Measurements from ENCODE around the gene IFI44. TPM values are rescaled to one million over a fixed set of nuclear protein-coding genes. Genes with fewer than 3 reads are reported as not detected.

Gene IFI44
- total RNA-seq, 1 donor from 2014 or later: not detected

- TF ChIP-seq CTCF (IDR thresholded peaks at IDR 0.05; ENCODE audit: partially characterized antibody, unreplicated experiment): no peak
- Mint-ChIP-seq H3K27ac (ENCODE audit: unreplicated experiment) (no peak overlapping the region), H3K9me3 (ENCODE audit: unreplicated experiment) (peaks cover 4% of the 10 kb centered on the region), H3K4me1 (ENCODE audit: low read depth, unreplicated experiment) (peaks cover 22% of the 10 kb centered on the region), H3K4me3 (ENCODE audit: unreplicated experiment) (no peak overlapping the region), H3K27me3 (ENCODE audit: unreplicated experiment) (peaks cover 3% of the 10 kb centered on the region), H3K36me3 (ENCODE audit: unreplicated experiment) (no peaks in the 10 kb centered on the region)
- no peak for DNase-seq
Measured at GRCh38 chr1:78672428-78672827, 22.8 kb downstream of the IFI44 start.

- Mint-ChIP-seq H3K4me1 (ENCODE audit: low read depth, unreplicated experiment) (peaks cover 17% of the 10 kb centered on the region), H3K36me3 (ENCODE audit: unreplicated experiment) (no peaks in the 10 kb centered on the region), H3K27ac (ENCODE audit: unreplicated experiment) (no peak overlapping the region), H3K4me3 (ENCODE audit: unreplicated experiment) (no peak overlapping the region), H3K9me3 (ENCODE audit: unreplicated experiment) (peaks cover 4% of the 10 kb centered on the region), H3K27me3 (ENCODE audit: unreplicated experiment) (peaks cover 2% of the 10 kb centered on the region)
- DNase-seq: peak; percentile 25
- peak; percentile 22 for TF ChIP-seq CTCF (IDR thresholded peaks at IDR 0.05; ENCODE audit: partially characterized antibody, unreplicated experiment)
Measured at GRCh38 chr1:78673120-78673519, 23.5 kb downstream of the IFI44 start.

GRCh38 chr1:78676347-78676982 lies 26.8 kb downstream of the IFI44 start:
- H3K27me3 Mint-ChIP-seq (ENCODE audit: unreplicated experiment): no peaks in the 10 kb centered on the region
- no peak for DNase-seq
- no peak overlapping the region for H3K27ac Mint-ChIP-seq (ENCODE audit: unreplicated experiment)
- H3K4me3 Mint-ChIP-seq (ENCODE audit: unreplicated experiment): no peak overlapping the region
- peaks cover 4% of the 10 kb centered on the region for H3K9me3 Mint-ChIP-seq (ENCODE audit: unreplicated experiment)
- no peaks in the 10 kb centered on the region for H3K36me3 Mint-ChIP-seq (ENCODE audit: unreplicated experiment)
- TF ChIP-seq CTCF (IDR thresholded peaks at IDR 0.05; ENCODE audit: partially characterized antibody, unreplicated experiment): peak; percentile 94
- H3K4me1 Mint-ChIP-seq (ENCODE audit: low read depth, unreplicated experiment): peaks cover 8% of the 10 kb centered on the region

GRCh38 chr1:78676993-78677392 lies 27.4 kb downstream of the IFI44 start:
- Mint-ChIP-seq H3K4me3 (ENCODE audit: unreplicated experiment) (no peak overlapping the region), H3K36me3 (ENCODE audit: unreplicated experiment) (no peaks in the 10 kb centered on the region), H3K27me3 (ENCODE audit: unreplicated experiment) (no peaks in the 10 kb centered on the region), H3K9me3 (ENCODE audit: unreplicated experiment) (peaks cover 3% of the 10 kb centered on the region), H3K4me1 (ENCODE audit: low read depth, unreplicated experiment) (peaks cover 4% of the 10 kb centered on the region), H3K27ac (ENCODE audit: unreplicated experiment) (no peak overlapping the region)
- DNase-seq: no peak
- TF ChIP-seq CTCF (IDR thresholded peaks at IDR 0.05; ENCODE audit: partially characterized antibody, unreplicated experiment): no peak

GRCh38 chr1:78677788-78678187 lies 28.2 kb downstream of the IFI44 start:
- H3K27me3 Mint-ChIP-seq (ENCODE audit: unreplicated experiment): no peaks in the 10 kb centered on the region
- no peak overlapping the region for H3K4me3 Mint-ChIP-seq (ENCODE audit: unreplicated experiment)
- H3K27ac Mint-ChIP-seq (ENCODE audit: unreplicated experiment): no peak overlapping the region
- H3K4me1 Mint-ChIP-seq (ENCODE audit: low read depth, unreplicated experiment): peaks cover 4% of the 10 kb centered on the region
- TF ChIP-seq CTCF (IDR thresholded peaks at IDR 0.05; ENCODE audit: partially characterized antibody, unreplicated experiment): no peak
- H3K36me3 Mint-ChIP-seq (ENCODE audit: unreplicated experiment): no peaks in the 10 kb centered on the region
- no peak for DNase-seq
- H3K9me3 Mint-ChIP-seq (ENCODE audit: unreplicated experiment): peaks cover 3% of the 10 kb centered on the region
